GM19099 (cell line): ENCODE results near the gene DNAJB5.

Source experiments
- POLR2A ChIP-seq: IDR thresholded peaks from 3 replicates; pipeline ENCODE4 v1.6.1; 2011; ENCODE audit warnings: low read depth; ENCODE audit not compliant: insufficient read length; ENCODE audit errors: extremely low read depth

The DNAJB5 gene

DNA sequence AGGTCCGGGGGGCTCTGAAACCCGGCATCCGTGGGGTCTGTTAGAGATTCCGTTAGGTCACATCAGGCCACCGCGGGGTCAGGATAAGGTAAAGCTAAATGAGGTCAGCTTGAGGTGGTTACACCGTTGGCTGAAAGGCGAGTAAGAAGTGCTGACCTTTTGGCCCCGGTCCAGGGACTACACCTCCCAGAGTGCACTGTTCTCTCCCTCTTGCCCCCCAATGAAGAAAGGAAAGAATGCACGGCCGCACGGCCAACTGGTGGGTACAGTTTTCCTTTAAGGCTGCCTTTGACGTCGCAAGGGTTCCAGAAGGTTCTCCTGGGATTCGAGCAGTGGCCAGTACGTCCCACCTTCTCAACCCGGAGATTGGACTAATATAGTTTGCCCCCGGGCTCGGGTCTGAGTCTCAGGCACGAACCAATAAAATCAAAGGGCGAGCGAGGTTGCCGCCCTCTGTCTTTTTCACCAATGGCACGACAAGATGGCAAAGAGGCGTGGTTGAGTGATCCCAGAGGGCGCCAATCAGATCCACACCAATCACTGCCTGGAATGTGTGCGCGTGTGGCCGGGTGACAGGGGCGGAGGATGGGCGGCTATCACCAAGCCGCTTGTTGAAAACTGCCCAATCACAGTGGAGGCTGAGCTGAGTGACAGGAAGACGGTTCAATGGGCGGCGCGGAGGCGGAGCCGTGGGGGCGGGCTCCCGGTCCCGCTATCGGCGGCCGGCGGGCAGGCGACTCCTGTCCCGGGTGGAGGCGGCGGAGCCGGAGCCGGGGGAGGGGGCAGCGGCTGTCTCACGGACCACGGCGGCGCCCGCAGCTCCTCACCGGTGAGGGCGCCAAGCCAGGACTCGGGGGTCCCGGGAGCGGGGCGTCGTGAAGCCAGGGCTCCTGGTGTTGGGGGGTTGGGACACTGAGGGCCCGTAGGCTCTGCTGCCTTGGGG, at the start of gene DNAJB5:
Gene DNAJB5 (plus strand): TSS at position 743 of the 943 bp plus-strand sequence. CDS start 886 bp downstream, outside the sequence.
- TF ChIP-seq POLR2A = peak; percentile 58

DNA sequence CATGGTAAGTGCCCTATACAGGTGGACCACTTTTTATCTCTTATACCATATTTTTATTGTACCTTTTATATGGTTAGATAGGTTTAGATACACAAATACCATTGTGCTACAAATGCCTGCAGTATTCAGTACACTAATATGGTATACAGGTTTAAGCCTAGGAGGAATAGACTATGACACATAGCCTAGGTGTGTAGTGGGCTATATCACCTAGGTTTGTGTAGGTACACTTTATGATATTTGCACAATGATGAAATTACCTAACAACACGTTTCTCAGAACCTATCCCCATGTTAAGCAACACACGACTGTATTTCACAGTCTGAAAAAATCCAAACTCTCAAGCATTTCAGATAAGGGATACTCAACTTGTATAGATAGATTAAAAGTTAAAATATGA, 41.1 kb upstream of the DNAJB5 start:
- TF ChIP-seq POLR2A = no peak

DNA sequence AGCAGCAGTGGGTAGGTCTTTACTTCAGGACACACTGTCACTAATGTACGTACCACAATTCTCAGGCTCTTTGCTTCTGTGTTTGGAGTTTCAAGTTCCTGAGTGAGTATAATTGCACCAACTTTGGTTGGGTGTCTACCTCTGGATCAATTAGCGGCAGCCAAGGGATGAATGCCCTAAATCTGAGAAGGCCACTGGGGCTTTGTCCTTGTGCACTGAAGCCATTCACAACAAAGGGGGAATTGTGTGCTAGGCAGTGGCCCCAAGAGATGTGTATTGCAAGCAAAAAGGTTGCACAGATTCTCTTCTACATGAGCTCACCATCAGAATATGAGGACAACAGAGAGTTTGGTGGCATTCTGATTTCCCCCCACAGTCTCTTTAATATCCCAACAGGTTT, 35.3 kb upstream of the DNAJB5 start:
- TF ChIP-seq POLR2A = no peak

DNA sequence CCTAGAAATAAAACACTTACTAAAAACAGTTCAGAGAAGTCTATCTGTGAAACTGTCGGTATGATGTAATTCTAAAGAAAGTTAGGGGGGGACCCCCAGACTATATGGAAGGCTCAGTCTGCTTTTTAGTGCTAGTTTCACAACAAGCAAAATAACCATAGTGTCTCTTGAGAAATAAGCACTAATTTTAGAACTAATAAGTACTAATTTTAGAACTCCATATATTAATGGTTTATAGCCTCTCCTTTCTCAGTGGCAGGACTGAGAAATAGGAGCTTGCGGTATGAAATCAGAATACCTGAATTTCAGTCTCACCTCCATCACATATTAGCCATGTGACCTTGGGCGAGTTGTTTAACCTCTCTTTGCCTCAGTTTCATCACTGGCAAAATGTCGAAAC, 32.9 kb upstream of the DNAJB5 start:
- no peak for TF ChIP-seq POLR2A

DNA sequence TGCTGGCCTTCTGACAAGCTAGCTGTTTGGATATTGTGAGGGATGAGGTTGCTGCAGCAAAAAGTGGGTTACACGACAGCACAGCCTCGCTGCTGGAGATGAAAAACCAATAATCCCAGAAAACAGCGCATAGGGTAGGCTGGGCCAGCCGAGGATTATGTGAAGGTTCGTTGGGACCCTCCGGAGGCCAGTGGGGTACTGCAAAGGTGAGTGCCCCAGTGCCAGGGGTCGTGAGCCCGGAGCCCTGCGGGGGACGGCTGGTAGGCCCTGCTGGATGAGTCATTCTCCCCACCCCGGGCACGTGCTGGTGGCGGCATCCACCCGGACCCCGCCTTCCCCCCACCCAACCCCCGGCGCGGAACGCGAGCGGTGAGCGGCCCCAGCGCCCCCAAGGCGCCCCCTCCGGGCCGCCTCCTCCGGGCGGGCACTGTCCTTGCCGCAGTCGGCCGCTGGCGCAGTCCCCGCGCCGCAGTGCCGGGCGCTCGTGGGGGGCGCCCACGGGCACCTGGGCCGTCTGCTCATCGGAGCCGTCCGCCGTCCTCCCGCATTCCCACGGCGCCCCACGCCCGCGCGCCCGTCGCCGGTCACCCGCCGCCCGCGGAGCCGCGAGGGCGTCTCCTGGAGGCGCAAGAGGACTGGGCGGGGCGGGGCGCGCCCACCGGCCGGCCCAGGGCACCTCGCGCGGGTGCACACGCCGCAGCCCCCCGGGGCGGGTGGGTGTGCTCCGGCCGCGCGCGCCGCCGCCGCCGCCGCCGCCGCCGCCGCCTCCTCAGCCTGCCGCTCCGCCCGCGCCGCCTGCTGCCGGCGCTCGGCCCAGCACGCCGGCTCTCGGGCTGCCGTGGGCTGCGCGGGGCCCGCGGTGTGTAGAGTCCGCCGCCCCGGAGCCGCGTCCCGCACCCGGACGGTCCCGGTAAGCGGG, 31.8 kb upstream of the DNAJB5 start, which contains the start of gene PHF24:
Gene PHF24 (plus strand): TSS at position 794 of the 919 bp plus-strand sequence. CDS start 13,014 bp downstream, outside the sequence.
- TF ChIP-seq POLR2A = no peak

DNA sequence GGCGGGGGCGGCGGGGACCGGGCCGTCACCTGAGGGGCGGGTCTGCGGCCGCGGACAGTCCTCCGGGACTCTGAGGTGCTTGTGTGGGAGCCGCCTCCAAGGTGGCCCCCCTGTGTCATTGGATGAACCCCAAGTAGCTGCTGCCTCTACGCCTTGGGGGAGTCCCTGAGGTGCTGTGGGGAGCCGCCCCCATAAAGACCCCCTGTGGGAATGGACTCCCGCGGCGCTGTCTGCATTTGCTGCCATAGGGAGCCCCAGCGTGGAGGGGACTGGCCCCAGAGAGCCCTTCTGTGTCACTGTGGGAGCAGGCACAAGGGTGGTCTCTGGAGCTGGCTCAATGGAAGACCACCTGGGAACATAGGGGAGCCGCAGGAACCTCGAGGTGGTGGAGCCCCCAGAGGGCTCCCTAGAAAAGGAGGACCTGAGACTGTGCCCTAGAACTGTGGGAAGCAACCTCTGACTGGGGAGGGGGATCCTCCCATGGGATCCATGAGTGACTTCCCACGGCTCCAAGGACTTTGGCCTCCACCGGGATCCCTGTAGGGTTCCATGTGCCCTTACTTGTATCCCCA, 31.0 kb upstream of the DNAJB5 start:
- TF ChIP-seq POLR2A = no peak

DNA sequence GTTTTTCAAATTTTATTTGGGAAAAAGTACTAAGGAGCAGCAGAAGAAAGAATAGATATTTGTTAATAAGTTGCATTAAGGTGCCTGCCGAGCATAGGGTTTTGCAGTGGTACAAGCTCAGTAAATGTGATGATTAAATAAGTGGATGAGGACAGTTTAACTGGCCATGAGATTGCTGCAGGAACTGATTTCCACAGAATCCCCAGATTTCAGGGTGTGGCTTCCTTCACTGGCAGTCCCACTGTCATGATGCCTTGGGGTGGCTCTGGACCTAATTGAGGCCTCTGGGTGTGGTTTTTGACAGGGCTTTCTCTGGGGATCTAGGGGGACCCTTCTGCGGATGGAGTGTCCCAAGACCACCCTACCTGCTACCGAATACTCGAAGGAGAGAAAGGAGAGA, 30.1 kb upstream of the DNAJB5 start:
- no peak for TF ChIP-seq POLR2A

DNA sequence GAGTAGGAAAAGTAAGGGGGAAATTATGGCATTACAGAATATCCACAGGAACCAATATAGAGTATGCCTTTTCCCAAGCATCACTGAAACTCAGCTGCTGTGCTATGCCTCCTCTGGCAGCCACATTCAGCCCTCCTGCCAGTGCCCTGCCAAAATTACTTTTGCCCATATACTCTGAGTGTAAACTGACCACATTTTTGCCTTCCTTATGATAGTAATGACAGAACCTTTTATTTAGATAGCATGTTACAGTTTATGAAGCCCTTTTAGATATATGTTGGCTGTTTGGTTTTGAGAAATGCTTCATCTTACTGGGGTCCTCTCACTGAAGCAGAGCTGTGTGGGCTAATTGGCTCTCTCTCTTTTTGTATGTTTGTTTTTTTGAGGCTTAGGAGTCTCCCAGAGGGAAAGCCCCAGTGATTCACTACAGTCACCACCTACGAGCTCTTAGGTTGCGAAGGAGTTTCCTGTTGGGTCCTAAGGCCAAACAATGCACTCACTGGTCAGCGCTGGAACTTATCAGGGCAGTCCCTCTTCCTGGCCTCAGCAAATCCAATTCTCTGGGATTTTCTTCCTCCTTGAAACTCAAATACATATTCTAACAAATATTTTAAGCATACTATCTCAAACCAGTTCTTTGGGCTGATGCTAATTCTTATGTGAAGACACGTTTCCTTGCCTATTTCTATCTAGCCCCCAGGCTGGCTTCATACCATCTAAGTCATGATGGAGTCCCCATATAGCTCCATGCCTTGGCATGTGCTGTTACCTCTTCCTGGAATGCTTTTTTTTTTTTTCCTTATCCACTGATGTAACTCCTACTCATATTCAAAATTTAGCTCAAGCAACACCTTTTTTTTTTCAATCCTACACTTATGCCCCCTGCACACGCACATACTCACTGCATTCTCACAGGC, 27.7 kb upstream of the DNAJB5 start:
- no peak for TF ChIP-seq POLR2A

DNA sequence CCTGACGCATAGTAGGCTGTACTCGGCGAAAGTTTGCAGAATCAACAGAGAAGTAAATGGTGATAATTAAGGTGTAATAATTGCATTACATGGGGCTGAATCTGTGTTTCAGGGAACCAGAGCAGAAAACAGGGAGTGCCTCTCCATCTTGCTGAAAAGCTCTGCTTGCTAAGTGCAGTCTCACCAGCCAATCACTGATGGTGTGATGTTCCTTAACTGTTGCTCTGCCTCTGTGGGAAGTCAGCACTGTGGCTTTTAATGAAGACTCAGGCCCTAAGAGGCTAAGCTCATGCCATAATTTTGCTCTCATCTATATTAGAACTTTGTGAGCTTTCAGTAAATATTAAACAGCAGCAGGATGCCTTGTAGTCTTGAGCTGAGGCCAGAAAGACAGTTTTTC, 27.0 kb upstream of the DNAJB5 start:
- TF ChIP-seq POLR2A = no peak

DNA sequence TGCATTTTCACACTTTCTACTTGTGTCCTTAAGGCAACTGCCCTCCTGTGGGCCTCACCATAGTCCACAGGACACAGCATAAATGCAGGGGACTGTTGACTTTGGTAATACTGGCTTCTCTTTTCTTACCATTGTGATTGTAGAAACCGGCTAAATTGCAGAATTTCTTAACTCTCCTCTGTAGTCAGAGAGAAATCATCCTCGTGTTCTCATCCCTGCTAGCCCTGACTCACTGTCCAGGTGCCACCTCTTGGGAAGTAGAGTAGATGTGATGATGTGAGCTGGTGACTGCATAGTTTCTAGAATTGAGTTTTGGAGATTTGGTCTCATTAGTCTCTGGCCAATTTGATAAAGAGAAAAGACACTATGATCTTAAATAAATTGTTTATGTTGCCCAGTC, 26.0 kb upstream of the DNAJB5 start:
- no peak for TF ChIP-seq POLR2A

DNA sequence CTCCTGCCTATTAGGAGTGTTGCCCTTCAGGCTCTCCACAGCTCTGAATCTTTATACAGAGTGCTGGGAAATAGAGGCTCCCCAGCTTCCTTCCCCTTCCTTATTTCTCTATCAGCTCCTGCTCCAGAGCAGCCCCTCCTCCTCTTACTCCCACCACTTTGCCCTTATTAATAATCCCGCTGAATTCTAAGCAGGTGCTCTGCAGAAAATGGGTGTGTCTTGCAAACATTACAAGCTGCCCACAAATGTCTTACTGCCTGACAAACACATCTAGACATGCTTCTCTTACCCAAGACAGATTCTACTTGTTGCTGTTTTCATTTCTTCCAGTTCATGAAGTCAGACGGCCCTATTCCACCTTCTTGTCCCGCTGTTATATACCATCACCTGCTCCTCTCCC, 25.1 kb upstream of the DNAJB5 start:
- TF ChIP-seq POLR2A = no peak

DNA sequence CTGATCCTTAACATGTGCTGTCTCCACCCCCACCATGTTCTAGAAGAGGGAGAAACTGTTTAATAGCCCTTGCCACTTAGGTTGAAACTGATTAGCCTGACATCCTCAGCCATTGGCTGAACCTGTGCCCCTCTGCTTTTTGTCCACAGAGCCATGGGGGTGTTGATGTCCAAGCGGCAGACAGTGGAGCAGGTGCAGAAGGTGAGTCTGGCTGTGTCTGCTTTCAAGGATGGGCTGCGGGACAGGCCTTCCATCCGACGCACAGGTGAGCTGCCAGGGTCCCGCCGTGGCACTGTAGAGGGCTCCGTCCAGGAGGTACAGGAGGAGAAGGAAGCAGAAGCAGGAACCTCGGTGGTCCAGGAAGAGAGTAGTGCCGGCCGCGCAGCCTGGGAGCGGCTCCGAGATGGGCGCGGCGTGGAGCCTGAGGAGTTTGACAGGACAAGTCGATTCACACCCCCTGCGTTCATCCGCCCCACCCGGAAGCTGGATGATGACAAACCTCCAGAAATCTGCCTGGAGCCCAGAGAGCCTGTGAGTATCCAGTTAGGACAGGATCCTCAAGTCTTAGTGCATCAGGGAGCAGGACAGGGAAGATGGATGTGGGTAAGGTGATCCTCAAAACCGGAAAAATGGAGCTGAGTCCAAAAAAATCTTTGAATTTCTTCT, 18.3 kb upstream of the DNAJB5 start:
- no peak for TF ChIP-seq POLR2A

DNA sequence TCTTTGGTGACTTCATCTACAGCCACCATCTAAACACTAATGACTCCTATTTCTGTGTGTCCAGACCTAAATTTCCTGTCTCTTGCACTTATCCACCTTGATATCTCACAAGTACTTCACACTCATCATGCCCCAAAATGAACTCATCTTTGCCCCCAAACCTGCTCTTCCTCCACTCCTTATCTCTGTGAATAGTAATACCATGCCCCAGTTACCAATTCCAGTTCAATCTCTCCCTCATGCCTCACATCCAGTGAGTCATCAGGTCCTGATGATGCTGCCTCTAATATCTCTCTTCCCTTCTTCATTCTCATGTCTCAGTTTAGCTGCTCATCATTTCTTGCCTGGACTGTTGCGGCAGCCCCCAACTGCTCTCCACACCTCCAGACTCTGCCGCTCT, 14.9 kb upstream of the DNAJB5 start:
- no peak for TF ChIP-seq POLR2A
